OCI-LY3 (cell line): Measurements from ENCODE around the gene RPL29.

Source experiments
- H2AFZ ChIP-seq: fragments of 200-600, 300-600 bp; shearing (Covaris generic); 2 replicates; pipeline ENCODE4 v1.6.0; 2014; ENCODE audit warnings: antibody characterized with exemption, low read depth, low read length
- H3K27ac ChIP-seq: fragments of 200-600, 300-600 bp; sonication (generic); 2 replicates; pipeline ENCODE4 v1.5.1; 2014; ENCODE audit warnings: mild to moderate bottlenecking, low read length, moderate library complexity, mixed read lengths
- H3K27me3 ChIP-seq: fragments of 200-600, 300-600 bp; sonication (generic); 2 replicates; pipeline ENCODE4 v1.6.1; 2014; ENCODE audit warnings: low read depth, low read length, mixed read lengths
- H3K36me3 ChIP-seq: fragments of 200-600, 300-600 bp; sonication (generic); replicated peaks from 2 replicates; pipeline ENCODE3; 2014; ENCODE audit warnings: low read depth, low read length, mixed read lengths
- H3K4me1 ChIP-seq: fragments of 300-600, 200-600 bp; sonication (generic); 2 replicates; pipeline ENCODE4 v1.6.1; 2014; ENCODE audit warnings: low read length, mixed read lengths
- H3K4me2 ChIP-seq: fragments of 200-600, 300-600 bp; sonication (generic); 2 replicates; pipeline ENCODE4 v1.6.1; 2014; ENCODE audit warnings: low read length, mixed read lengths
- H3K4me3 ChIP-seq: fragments of 300-600, 200-600 bp; sonication (generic); 2 replicates; pipeline ENCODE4 v1.5.1; 2014; ENCODE audit warnings: antibody characterized with exemption, mild to moderate bottlenecking, low read length, moderate library complexity
- H3K79me2 ChIP-seq: fragments of 300-600, 200-600 bp; shearing (Covaris generic); 2 replicates; pipeline ENCODE4 v1.6.1; 2014; ENCODE audit warnings: mild to moderate bottlenecking, low read length, mixed read lengths
- H3K9ac ChIP-seq: fragments of 300-600, 200-600 bp; shearing (Covaris generic); 2 replicates; pipeline ENCODE4 v1.6.0; 2014; ENCODE audit warnings: mild to moderate bottlenecking, low read length, moderate library complexity
- H3K9me3 ChIP-seq: fragments of 200-600, 300-600 bp; shearing (Covaris generic); 2 replicates; pipeline ENCODE4 v1.6.1; 2014; ENCODE audit warnings: low read length, mixed read lengths; ENCODE audit not compliant: insufficient read depth
- H4K20me1 ChIP-seq: fragments of 200-600, 300-600 bp; sonication (generic); 2 replicates; pipeline ENCODE4 v1.6.1; 2016; ENCODE audit warnings: low read length, mixed read lengths; ENCODE audit not compliant: insufficient read depth
- CTCF ChIP-seq: fragments of 200-600, 300-600 bp; sonication (generic); IDR thresholded peaks from 2 replicates; pipeline ENCODE4 v1.5.1; 2014; ENCODE audit warnings: antibody characterized with exemption, low read length, low read depth
- EZH2phosphoT487 ChIP-seq: fragments of 200-600 bp; shearing (Covaris generic); IDR thresholded peaks from 2 replicates; pipeline ENCODE4 v1.6.1; 2018; ENCODE audit warnings: antibody characterized with exemption, mixed run types, low read depth

RPL29 gene

GRCh38 chr3:51987568-51987967 is 8.1 kb downstream of the RPL29 start:
- Histone ChIP-seq H3K36me3 (peaks cover 12% of the 10 kb centered on the region), H3K4me3 (no peak overlapping the region), H4K20me1 (no peaks in the 10 kb centered on the region), H3K27me3 (no peaks in the 10 kb centered on the region), H3K27ac (no peak overlapping the region), H3K4me1 (peaks cover 15% of the 10 kb centered on the region), H3K79me2 (peaks cover 11% of the 10 kb centered on the region), H3K4me2 (no peak overlapping the region), H3K9ac (no peak overlapping the region), H3K9me3 (no peaks in the 10 kb centered on the region), H2AFZ (no peak overlapping the region)
- TF ChIP-seq CTCF (no peak), EZH2phosphoT487 (no peak)

GRCh38 chr3:51986010-51986947 is 9.4 kb downstream of the RPL29 start:
- H3K4me3 ChIP-seq = no peak overlapping the region
- TF ChIP-seq EZH2phosphoT487 (no peak), CTCF (no peak)
- H3K4me1 ChIP-seq = peaks cover 14% of the 10 kb centered on the region
- H3K36me3 ChIP-seq = no peaks in the 10 kb centered on the region
- no peaks in the 10 kb centered on the region for H4K20me1 ChIP-seq
- H3K27me3 ChIP-seq = no peaks in the 10 kb centered on the region
- H3K9ac ChIP-seq = no peak overlapping the region
- no peak overlapping the region for H3K27ac ChIP-seq
- H3K4me2 ChIP-seq = no peak overlapping the region
- H3K79me2 ChIP-seq = peaks cover 14% of the 10 kb centered on the region
- no peak overlapping the region for H2AFZ ChIP-seq
- no peaks in the 10 kb centered on the region for H3K9me3 ChIP-seq

GRCh38 chr3:51985063-51985462 is 10.6 kb downstream of the RPL29 start:
- Histone ChIP-seq H3K4me1 (peaks cover 12% of the 10 kb centered on the region), H3K36me3 (peaks cover 7% of the 10 kb centered on the region), H3K79me2 (peaks cover 15% of the 10 kb centered on the region), H3K4me2 (no peak overlapping the region), H4K20me1 (no peaks in the 10 kb centered on the region), H3K4me3 (no peak overlapping the region), H3K27me3 (no peaks in the 10 kb centered on the region), H3K9ac (no peak overlapping the region), H2AFZ (no peak overlapping the region), H3K27ac (no peak overlapping the region), H3K9me3 (no peaks in the 10 kb centered on the region)
- no peak for TF ChIP-seq EZH2phosphoT487
- TF ChIP-seq CTCF = no peak

- H3K79me2 ChIP-seq = peaks cover 15% of the 10 kb centered on the region
- peak overlapping the region; percentile 98 for H3K4me2 ChIP-seq
- no peak overlapping the region for H3K27ac ChIP-seq
- no peaks in the 10 kb centered on the region for H3K27me3 ChIP-seq
- peak overlapping the region; percentile 88; the same call in 1 of the 2 replicates for H3K4me3 ChIP-seq
- H2AFZ ChIP-seq = no peak overlapping the region
- TF ChIP-seq CTCF (no peak), EZH2phosphoT487 (no peak)
- H3K9ac ChIP-seq = no peak overlapping the region
- no peaks in the 10 kb centered on the region for H3K9me3 ChIP-seq
- H3K4me1 ChIP-seq = peaks cover 12% of the 10 kb centered on the region
- peaks cover 7% of the 10 kb centered on the region for H3K36me3 ChIP-seq
- H4K20me1 ChIP-seq = no peaks in the 10 kb centered on the region
Observed at GRCh38 chr3:51984269-51984647, 11.4 kb downstream of the RPL29 start.
